HepG2 (cell line): ENCODE measurements around the gene ATP6V1D. TPM values are rescaled to one million over a fixed set of nuclear protein-coding genes. Genes with fewer than 3 reads are reported as not detected.
A peak's percentile ranks its signal among the peaks of the same experiment; 100 is the strongest.

Experiments
- AHR ChIP-seq: IDR thresholded peaks from 2 replicates; pipeline ENCODE4 v1.6.1; 2018; ENCODE audit warnings: missing genetic modification reagents, missing compliant biosample characterization
- ARID4A ChIP-seq: sonication (generic); formaldehyde crosslinking; IDR thresholded peaks from 2 replicates; pipeline ENCODE4 v1.5.0; 2020; ENCODE audit warnings: mild to moderate bottlenecking, missing genetic modification reagents, borderline replicate concordance
- CEBPB ChIP-seq: IDR thresholded peaks from 2 replicates; pipeline ENCODE4 v1.6.1; 2011; ENCODE audit warnings: low read depth, low read length, improper control_type of control experiment, borderline replicate concordance
- ELK4 ChIP-seq: sonication (generic); formaldehyde crosslinking; IDR thresholded peaks from 2 replicates; pipeline ENCODE4 v1.9.0; 2021; ENCODE audit warnings: missing genetic modification reagents, borderline replicate concordance
- FOXA1 ChIP-seq, 2 experiments: fragments of 450-650 bp in 1 of 2; sonication (generic) in 1 of 2; formaldehyde crosslinking in 1 of 2; IDR thresholded peaks; 2 replicates each; pipeline versions ENCODE4 v1.4.0 to v1.6.1; 2016 to 2020; ENCODE audit warnings: missing genetic modification reagents in 1 of 2
- IRF9 ChIP-seq: sonication (generic); formaldehyde crosslinking; IDR thresholded peaks from 2 replicates; pipeline ENCODE4 v1.8.0; 2022; ENCODE audit warnings: missing genetic modification reagents, mild to moderate bottlenecking, borderline replicate concordance
- KLF15 ChIP-seq: sonication (generic); formaldehyde crosslinking; IDR thresholded peaks from 2 replicates; pipeline ENCODE4 v1.8.1; 2023; ENCODE audit warnings: borderline replicate concordance, mild to moderate bottlenecking, inconsistent platforms, missing genetic modification reagents, mixed read lengths
- NFE2L1 ChIP-seq: sonication (generic); formaldehyde crosslinking; IDR thresholded peaks from 2 replicates; pipeline ENCODE4 v1.4.0; 2020; ENCODE audit warnings: missing genetic modification reagents, mild to moderate bottlenecking, borderline replicate concordance
- RBM22 ChIP-seq: fragments of 200-400 bp; formaldehyde crosslinking; optimal IDR thresholded peaks from 2 replicates; pipeline ENCODE3; 2017; ENCODE audit warnings: mild to moderate bottlenecking, low read length, moderate library complexity
- TP53 ChIP-seq: sonication (generic); formaldehyde crosslinking; conservative IDR thresholded peaks from 2 replicates; pipeline ENCODE4 v1.4.0; 2020; ENCODE audit warnings: missing genetic modification reagents
- YEATS4 ChIP-seq: sonication (generic); formaldehyde crosslinking; IDR thresholded peaks from 2 replicates; pipeline ENCODE4 v1.4.0; 2020; ENCODE audit warnings: missing genetic modification reagents, borderline replicate concordance
- ZBTB14 ChIP-seq: sonication (generic); formaldehyde crosslinking; IDR thresholded peaks from 2 replicates; pipeline ENCODE4 v1.4.0; 2020; ENCODE audit warnings: missing genetic modification reagents
- ZFX ChIP-seq: sonication (generic); formaldehyde crosslinking; IDR thresholded peaks from 2 replicates; pipeline ENCODE4 v1.4.0; 2020; ENCODE audit warnings: mild to moderate bottlenecking, low read depth, missing genetic modification reagents, moderate library complexity
- ZNF264 ChIP-seq: sonication (generic); formaldehyde crosslinking; IDR thresholded peaks from 2 replicates; pipeline ENCODE4 v1.4.0; 2020; ENCODE audit warnings: missing genetic modification reagents
- ZNF414 ChIP-seq: sonication (generic); formaldehyde crosslinking; IDR thresholded peaks from 2 replicates; pipeline ENCODE4 v1.5.0; 2020; ENCODE audit warnings: missing genetic modification reagents
- ZNF503 ChIP-seq: sonication (generic); formaldehyde crosslinking; IDR thresholded peaks from 2 replicates; pipeline ENCODE4 v1.4.0; 2020; ENCODE audit warnings: missing genetic modification reagents
- ZNF556 ChIP-seq: sonication (generic); formaldehyde crosslinking; IDR thresholded peaks from 2 replicates; pipeline ENCODE4 v1.4.0; 2020; ENCODE audit warnings: mild to moderate bottlenecking, missing genetic modification reagents, borderline replicate concordance
- polyA plus RNA-seq, 8 experiments: library from polyadenylated mRNA; depleted of rRNA in 3 of 8; stranded (reverse) in 7 of 8; unstranded in 1 of 8; fragments of >200 nt; fragmentation: Illumina TruSeq in 4 of 8; extraction: Trizol in 4 of 8; gene quantifications; 2 replicates each; pipeline versions ENCODE4 v1.2.1 to v1.2.3, GENCODE V29; 2011 to 2016; ENCODE audit warnings: low read depth in 4 of 8, missing spikeins in 1 of 8, mixed read lengths in 1 of 8; ENCODE audit not compliant: insufficient read depth in 1 of 8
- total RNA-seq, 5 experiments: library from RNA; depleted of rRNA; stranded (reverse); fragments of >200 nt; fragmentation: Illumina TruSeq; extraction: Trizol; gene quantifications; 2 replicates each; pipeline ENCODE4 v1.2.3, GENCODE V29; 2016; ENCODE audit warnings: low read depth in 1 of 5

Gene ATP6V1D
- total and polyA plus RNA-seq, 2 of the 13 experiments (the other 11 are each of a cell fraction or from before 2014, with no cell fraction given) = 16.8 to 53.9 TPM

- TF ChIP-seq AHR (CRISPR knock-in tag) = no peak
- no peak; the same call in 1 of the 2 replicates for TF ChIP-seq IRF9
- TF ChIP-seq ARID4A (CRISPR knock-in tag) = peak; percentile 98
- peak; percentile 79; the same call in 1 of the 2 replicates for TF ChIP-seq ZNF414 (CRISPR knock-in tag)
- peak; percentile 68; the same call in 1 of the 2 replicates for TF ChIP-seq ZNF503
- no peak for TF ChIP-seq NFE2L1 (CRISPR knock-in tag)
- 0 out of 2 replicates have a peak, but pooled peaks have one; percentile 54 for TF ChIP-seq ZNF264 (CRISPR knock-in tag)
- no peak for TF ChIP-seq FOXA1 (IDR thresholded peaks at IDR 0.05)
- peak; percentile 49; the same call in 1 of the 2 replicates for TF ChIP-seq FOXA1 (CRISPR knock-in tag; IDR thresholded peaks at IDR 0.05)
- TF ChIP-seq ZBTB14 = peak; percentile 82
- peak; percentile 37; the same call in 1 of the 2 replicates for TF ChIP-seq CEBPB
- peak; percentile 76 for TF ChIP-seq RBM22
- TF ChIP-seq ELK4 (CRISPR knock-in tag) = no peak; the same call in 1 of the 2 replicates
- peak; percentile 86; the same call in 1 of the 2 replicates for TF ChIP-seq YEATS4 (CRISPR knock-in tag)
- TF ChIP-seq ZNF556 = peak; percentile 29; the same call in 1 of the 2 replicates
- TF ChIP-seq ZFX = peak; percentile 93
- no peak for TF ChIP-seq TP53 (CRISPR knock-in tag)
- TF ChIP-seq KLF15 (CRISPR knock-in tag) = peak; percentile 77; the same call in 1 of the 2 replicates
Measured at GRCh38 chr14:67359775-67360469, at the start of gene ATP6V1D, which contains the start of gene EIF2S1 (continued).
